ENCODE data around the gene MTF2. TPM values are rescaled to one million over a fixed set of nuclear protein-coding genes. Genes with fewer than 3 reads are reported as not detected.

Gene MTF2
- polyA plus RNA-seq, 1 experiment, result 11.6 TPM

DNA sequence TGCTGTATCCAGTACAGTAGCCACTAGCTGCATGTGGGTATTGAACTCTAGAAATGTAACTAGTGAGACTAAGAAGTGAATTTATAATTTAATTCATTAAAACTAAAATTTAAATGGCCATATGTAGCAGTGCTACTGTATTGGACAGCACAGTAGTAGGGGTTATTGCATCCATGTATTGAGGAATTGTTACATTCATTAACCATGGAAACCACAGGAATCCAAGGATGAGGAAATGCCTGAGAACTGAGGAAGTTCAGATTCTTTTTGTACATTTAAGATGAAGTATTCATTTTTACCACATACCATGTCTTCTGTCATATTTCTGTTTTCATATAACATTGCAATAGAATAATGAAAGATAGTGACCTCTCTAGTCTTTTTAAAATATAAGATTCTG, 2.6 kb downstream of the MTF2 start:
- no peaks in the 10 kb centered on the region for H3K27me3 ChIP-seq (ENCODE audit: control insufficient read depth, insufficient read depth, low read length)
- TF ChIP-seq, protein P1, sequence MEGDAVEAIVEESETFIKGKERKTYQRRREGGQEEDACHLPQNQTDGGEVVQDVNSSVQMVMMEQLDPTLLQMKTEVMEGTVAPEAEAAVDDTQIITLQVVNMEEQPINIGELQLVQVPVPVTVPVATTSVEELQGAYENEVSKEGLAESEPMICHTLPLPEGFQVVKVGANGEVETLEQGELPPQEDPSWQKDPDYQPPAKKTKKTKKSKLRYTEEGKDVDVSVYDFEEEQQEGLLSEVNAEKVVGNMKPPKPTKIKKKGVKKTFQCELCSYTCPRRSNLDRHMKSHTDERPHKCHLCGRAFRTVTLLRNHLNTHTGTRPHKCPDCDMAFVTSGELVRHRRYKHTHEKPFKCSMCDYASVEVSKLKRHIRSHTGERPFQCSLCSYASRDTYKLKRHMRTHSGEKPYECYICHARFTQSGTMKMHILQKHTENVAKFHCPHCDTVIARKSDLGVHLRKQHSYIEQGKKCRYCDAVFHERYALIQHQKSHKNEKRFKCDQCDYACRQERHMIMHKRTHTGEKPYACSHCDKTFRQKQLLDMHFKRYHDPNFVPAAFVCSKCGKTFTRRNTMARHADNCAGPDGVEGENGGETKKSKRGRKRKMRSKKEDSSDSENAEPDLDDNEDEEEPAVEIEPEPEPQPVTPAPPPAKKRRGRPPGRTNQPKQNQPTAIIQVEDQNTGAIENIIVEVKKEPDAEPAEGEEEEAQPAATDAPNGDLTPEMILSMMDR (IDR thresholded peaks at IDR 0.05; ENCODE audit: insufficient read depth, low read depth, low read length), result no peak
- ChIA-PET CTCF (interaction anchor here (1.3 kb wide), 1 partner anchor 91 kb away, joined by 3 read pairs; no protein-coding TSS in a partner anchor), POLR2A (no interaction called here)
- no peak for DNase-seq (ENCODE audit: low read depth)
- H3K36me3 ChIP-seq (ENCODE audit: control insufficient read depth, insufficient read depth, low read length), result no peaks in the 10 kb centered on the region
- no peak overlapping the region for H3K4me3 ChIP-seq (ENCODE audit: low read depth, low read length)

DNA sequence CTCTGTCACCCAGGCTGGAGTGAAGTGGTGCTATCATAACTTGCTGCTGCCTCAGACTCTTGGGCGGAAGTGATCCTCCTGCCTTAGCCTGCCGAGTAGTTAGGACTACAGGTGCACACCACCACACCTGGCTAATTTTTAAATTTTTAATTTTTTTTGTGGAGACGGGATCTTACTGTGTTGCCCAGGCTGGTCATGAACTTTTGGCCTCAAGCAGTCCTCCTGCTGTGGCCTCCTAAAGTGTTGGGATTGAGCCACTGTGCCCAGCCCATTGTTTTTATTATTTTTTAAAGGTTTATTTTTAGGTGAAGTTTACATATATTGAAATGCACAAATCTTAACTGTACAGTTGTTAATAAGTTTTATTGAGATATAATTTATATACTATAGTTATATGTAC, 3.2 kb downstream of the MTF2 start:
- no peak for DNase-seq (ENCODE audit: low read depth)
- CTCF ChIA-PET, result no interaction called here
- POLR2A ChIA-PET, result no interaction called here
- no peaks in the 10 kb centered on the region for H3K27me3 ChIP-seq (ENCODE audit: control insufficient read depth, insufficient read depth, low read length)
- no peaks in the 10 kb centered on the region for H3K36me3 ChIP-seq (ENCODE audit: control insufficient read depth, insufficient read depth, low read length)
- H3K4me3 ChIP-seq (ENCODE audit: low read depth, low read length), result no peak overlapping the region
- TF ChIP-seq, protein P1 (IDR thresholded peaks at IDR 0.05; ENCODE audit: insufficient read depth, low read depth, low read length), result no peak

DNA sequence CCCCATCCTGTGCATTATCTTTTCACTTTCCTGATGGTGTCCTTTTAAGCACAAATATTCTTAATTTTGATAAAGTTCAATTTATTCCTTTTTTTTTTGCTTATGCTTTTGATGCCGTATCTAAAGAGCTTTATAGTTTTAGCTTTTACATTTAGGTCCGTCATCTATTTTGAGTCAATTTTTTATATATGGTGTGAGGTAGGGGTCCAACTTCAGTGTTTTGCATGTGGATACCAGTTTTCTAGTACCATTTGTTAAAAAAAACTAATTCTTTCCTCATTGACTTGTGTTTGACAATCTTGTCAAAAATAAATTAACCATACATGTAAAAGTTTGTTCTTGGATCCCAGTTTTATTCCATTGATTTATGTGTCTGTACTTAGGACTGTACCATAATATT, 4.9 kb downstream of the MTF2 start:
- TF ChIP-seq, protein P1 (IDR thresholded peaks at IDR 0.05; ENCODE audit: insufficient read depth, low read depth, low read length), result no peak
- CTCF ChIA-PET, result no interaction called here
- no peaks in the 10 kb centered on the region for H3K36me3 ChIP-seq (ENCODE audit: control insufficient read depth, insufficient read depth, low read length)
- no peak overlapping the region for H3K4me3 ChIP-seq (ENCODE audit: low read depth, low read length)
- POLR2A ChIA-PET, result interaction anchor here (0.6 kb wide), 1 partner anchor 1240 kb away, joined by 5 read pairs; no protein-coding TSS in a partner anchor
- no peaks in the 10 kb centered on the region for H3K27me3 ChIP-seq (ENCODE audit: control insufficient read depth, insufficient read depth, low read length)
- no peak for DNase-seq (ENCODE audit: low read depth)

DNA sequence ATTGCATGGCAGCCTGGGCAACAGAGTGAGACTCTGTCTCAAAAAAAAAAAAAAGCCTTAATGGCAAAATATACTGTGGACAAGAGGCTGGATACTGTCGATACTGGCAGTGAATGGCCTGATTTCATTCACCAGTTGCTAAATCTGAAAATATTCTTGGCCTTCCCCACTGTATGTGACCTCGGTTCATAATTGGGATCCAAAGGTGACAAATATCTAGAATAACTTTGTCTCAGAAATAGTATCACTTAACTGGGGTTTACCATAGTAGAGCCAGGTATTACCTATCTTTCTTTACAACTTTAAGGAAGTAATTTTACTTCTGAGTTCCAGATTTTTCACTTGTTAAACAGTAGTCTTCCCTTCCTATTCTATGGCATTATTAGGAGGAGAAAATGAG, 8.4 kb downstream of the MTF2 start:
- POLR2A ChIA-PET, result no interaction called here
- DNase-seq (ENCODE audit: low read depth), result no peak
- Histone ChIP-seq H3K36me3 (ENCODE audit: control insufficient read depth, insufficient read depth, low read length) (no peaks in the 10 kb centered on the region), H3K4me3 (ENCODE audit: low read depth, low read length) (no peak overlapping the region), H3K27me3 (ENCODE audit: control insufficient read depth, insufficient read depth, low read length) (no peaks in the 10 kb centered on the region)
- CTCF ChIA-PET, result no interaction called here
- TF ChIP-seq, protein P1 (IDR thresholded peaks at IDR 0.05; ENCODE audit: insufficient read depth, low read depth, low read length), result no peak

DNA sequence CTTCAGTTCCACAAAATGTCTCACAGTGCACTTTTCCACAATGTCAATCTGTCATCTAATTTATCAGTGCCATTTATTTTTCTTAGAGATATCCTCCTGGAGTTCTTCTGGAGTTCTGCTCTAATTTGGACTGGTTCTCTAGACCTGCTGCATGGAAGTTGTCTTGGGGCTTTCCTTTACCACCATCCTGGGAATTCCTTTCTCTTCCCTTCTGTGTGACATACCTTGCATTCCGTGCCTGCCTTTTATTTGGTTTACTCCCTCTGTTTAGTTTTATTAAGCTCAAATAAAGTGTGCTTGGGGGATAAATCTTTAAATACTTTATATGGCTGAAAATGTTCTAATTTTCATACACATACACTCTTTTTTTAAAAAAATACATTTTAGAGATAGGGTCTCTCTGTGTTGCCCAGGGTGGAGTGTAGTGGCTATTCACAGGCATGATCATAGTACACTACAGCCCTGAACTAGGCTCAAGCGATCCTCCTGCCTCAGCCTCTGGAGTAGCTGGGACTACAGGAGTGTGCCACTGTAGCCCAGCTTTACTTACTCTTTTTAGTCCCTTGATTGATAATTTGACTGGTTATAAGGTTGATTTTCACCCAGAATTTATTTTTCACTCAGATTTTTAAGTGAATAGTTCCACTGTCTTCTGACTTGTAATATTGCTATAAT, 14.4 kb downstream of the MTF2 start:
- TF ChIP-seq, protein P1 (IDR thresholded peaks at IDR 0.05; ENCODE audit: insufficient read depth, low read depth, low read length), result no peak
- Histone ChIP-seq H3K27me3 (ENCODE audit: control insufficient read depth, insufficient read depth, low read length) (no peaks in the 10 kb centered on the region), H3K4me3 (ENCODE audit: low read depth, low read length) (no peak overlapping the region), H3K36me3 (ENCODE audit: control insufficient read depth, insufficient read depth, low read length) (no peaks in the 10 kb centered on the region)
- no peak for DNase-seq (ENCODE audit: low read depth)
- ChIA-PET POLR2A (no interaction called here), CTCF (no interaction called here)

Data from BJ (cell line).